Transverse colon (tissue), 4 donors: ENCODE results near the gene VPS41.

ENCODE experiments used
- POLR2A ChIP-seq: fragments of 450-650 bp; IDR thresholded peaks from one replicate; pipeline ENCODE4 v1.6.1; 2016; ENCODE audit warnings: antibody characterized with exemption, mild to moderate bottlenecking, moderate library complexity
- POLR2AphosphoS5 ChIP-seq, 3 donors: sonication (generic); formaldehyde crosslinking; IDR thresholded peaks; one replicate each; pipeline ENCODE4 v1.6.1; 2016; ENCODE audit warnings: antibody characterized with exemption in 3 of 3
- TF ChIP-seq, protein P1 (sequence below), 5 experiments: fragments of 200-600 bp in 3 of 5; fragments of 450-650 bp in 2 of 5; sonication (generic) in 3 of 5; IDR thresholded peaks; 1 replicate in 2 of 5; 2 replicates in 3 of 5; pipeline ENCODE4 v1.5.1; 2016 to 2017; ENCODE audit warnings: antibody characterized with exemption in 5 of 5, inconsistent platforms in 3 of 5, mild to moderate bottlenecking in 2 of 5, moderate library complexity in 1 of 5

DNA sequence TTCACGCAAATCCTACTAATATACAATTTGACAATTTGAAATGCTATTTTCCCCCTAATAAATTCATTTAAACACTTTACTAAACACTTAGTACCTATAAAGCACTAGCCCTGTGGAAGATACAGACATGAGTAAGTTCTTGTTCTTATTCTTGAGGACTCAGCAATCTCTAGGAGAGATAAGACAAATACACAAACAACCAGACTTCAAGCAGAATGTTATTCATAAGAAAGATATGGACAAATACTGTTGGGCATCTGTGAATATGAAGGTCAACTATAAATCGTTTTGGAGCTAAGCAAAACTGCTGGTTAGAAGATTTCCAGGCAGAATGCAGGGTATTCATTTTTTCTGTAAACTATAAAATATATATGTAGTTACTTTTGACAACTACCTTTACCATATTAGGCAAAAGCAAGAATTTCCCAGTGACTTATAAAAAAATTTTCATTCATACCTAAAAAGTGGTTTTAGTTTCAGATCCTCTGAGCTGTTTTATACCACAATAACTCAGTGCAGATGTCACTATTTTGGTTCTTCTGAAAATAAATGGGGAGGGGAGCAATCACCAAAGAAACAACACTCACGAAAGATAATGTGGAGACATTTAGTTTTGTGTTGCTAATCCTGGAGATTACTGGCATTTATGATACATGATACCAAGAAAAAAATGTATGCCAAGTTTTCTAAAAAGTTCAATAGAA, 3.8 kb downstream of the VPS41 start:
- TF ChIP-seq POLR2A, result no peak
- no peak for TF ChIP-seq POLR2AphosphoS5 (IDR thresholded peaks at IDR 0.05)
- TF ChIP-seq, protein P1, sequence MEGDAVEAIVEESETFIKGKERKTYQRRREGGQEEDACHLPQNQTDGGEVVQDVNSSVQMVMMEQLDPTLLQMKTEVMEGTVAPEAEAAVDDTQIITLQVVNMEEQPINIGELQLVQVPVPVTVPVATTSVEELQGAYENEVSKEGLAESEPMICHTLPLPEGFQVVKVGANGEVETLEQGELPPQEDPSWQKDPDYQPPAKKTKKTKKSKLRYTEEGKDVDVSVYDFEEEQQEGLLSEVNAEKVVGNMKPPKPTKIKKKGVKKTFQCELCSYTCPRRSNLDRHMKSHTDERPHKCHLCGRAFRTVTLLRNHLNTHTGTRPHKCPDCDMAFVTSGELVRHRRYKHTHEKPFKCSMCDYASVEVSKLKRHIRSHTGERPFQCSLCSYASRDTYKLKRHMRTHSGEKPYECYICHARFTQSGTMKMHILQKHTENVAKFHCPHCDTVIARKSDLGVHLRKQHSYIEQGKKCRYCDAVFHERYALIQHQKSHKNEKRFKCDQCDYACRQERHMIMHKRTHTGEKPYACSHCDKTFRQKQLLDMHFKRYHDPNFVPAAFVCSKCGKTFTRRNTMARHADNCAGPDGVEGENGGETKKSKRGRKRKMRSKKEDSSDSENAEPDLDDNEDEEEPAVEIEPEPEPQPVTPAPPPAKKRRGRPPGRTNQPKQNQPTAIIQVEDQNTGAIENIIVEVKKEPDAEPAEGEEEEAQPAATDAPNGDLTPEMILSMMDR (IDR thresholded peaks at IDR 0.05), result no peak
